ENCODE measurements around the gene ADAD2. TPM values are rescaled to one million over a fixed set of nuclear protein-coding genes. Genes with fewer than 3 reads are reported as not detected.
A peak's percentile ranks its signal among the peaks of the same experiment; 100 is the strongest.
"Not testable (repeated sequence)": the region's sequence is repeated elsewhere in the genome, so short reads cannot be mapped to it uniquely, and the experiment has no call there.

Gene ADAD2
- total RNA-seq, 1 donor from 2014 or later = 0.65 TPM

GRCh38 chr16:84214451-84215066 lies 23.6 kb downstream of the ADAD2 start:
- ATAC-seq (ENCODE audit: poor library complexity) = peak; percentile 70
- DNase-seq = no peak
- intact Hi-C loops (cut with DNase I) = no loop called here

DNA sequence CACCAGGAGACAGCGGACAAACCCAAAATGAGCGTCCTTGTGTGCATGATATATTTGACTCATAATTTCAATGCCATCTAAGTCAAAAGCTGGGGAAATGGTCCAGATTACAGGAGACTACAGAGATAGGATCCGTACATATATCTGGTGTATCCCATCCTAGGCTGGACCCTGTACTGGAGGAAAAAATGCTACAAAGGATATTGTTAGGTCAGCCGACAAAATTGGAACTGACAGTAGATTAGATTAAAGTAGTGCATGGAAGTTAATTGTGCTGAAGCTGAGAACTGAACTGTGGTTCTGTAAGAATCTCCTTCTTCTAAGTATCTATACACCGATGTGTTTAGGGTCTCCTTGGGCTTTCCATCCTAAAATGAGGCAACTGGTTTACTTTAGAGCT lies 24.6 kb downstream of the ADAD2 start:
- no peak for ATAC-seq (ENCODE audit: poor library complexity)
- intact Hi-C loops (cut with DNase I) = no loop called here

GRCh38 chr16:84216144-84216543 lies 25.2 kb downstream of the ADAD2 start:
- DNase-seq; ATAC-seq (ENCODE audit: poor library complexity); intact Hi-C loops (cut with DNase I): not testable (repeated sequence)

More for the DNA sequence above, 24.6 kb downstream of the ADAD2 start:
- DNase-seq = no peak

GRCh38 chr16:84218176-84218823 lies 27.3 kb downstream of the ADAD2 start:
- ATAC-seq (ENCODE audit: poor library complexity) (no peak), DNase-seq (no peak)
- intact Hi-C loops (cut with DNase I) = no loop called here

- no peak for ATAC-seq (ENCODE audit: poor library complexity)
- intact Hi-C loops (cut with DNase I) = no loop called here
- no peak for DNase-seq
Measured at GRCh38 chr16:84218956-84219355, 28.0 kb downstream of the ADAD2 start.

DNA sequence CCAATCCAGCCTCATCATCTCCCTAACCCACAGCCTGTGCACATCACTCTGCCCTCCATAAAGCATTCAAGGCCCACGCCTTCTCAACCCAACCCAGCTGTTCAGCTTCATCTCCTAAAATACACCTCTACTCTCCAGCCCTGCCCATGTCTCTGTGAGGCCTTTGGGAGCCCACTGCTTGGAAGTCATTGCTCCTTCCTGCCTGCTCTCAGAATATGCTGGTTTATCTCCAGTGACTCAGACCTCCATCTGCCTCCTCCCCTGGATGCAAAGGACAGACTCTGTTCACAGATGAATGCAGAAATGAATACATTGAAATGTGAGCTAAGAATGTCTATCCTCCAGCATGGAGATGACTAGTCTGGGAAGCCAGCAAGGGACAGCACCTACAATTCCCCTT lies 29.9 kb downstream of the ADAD2 start:
- no peak for ATAC-seq (ENCODE audit: poor library complexity)
- intact Hi-C loops (cut with DNase I) = no loop called here
- DNase-seq = no peak

- intact Hi-C loops (cut with DNase I) = no loop called here
- ATAC-seq (ENCODE audit: poor library complexity) (no peak), DNase-seq (no peak)
Measured at GRCh38 chr16:84223456-84223855, 32.5 kb downstream of the ADAD2 start.

- ATAC-seq (ENCODE audit: poor library complexity) (no peak), DNase-seq (no peak)
- intact Hi-C loops (cut with DNase I) = no loop called here
Measured at GRCh38 chr16:84224554-84224953, 33.6 kb downstream of the ADAD2 start.

GRCh38 chr16:84225126-84225525 lies 34.2 kb downstream of the ADAD2 start:
- ATAC-seq (ENCODE audit: poor library complexity) (no peak), DNase-seq (no peak)
- intact Hi-C loops (cut with DNase I) = no loop called here

DNA sequence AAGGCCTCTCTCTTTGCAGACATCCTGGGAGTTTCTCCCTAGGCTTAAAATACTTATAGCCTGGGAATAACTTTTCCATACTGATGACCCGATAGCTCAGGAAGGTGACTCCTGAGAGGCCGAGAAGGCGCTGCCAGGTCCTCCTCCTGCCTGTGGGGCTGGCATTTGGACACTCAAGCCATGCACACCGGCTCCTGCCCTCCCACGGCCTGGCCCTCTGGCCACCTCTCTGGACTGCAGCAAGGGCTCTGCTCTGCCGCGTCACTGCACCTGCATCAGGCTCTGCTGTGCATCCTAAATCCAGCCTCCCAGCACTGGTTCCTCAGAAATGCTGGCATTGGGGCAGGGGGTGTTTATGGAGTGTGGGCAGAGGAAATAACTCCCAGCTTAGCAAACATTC lies 34.6 kb downstream of the ADAD2 start:
- ATAC-seq (ENCODE audit: poor library complexity) (no peak), DNase-seq (no peak)
- intact Hi-C loops (cut with DNase I) = no loop called here

DNA sequence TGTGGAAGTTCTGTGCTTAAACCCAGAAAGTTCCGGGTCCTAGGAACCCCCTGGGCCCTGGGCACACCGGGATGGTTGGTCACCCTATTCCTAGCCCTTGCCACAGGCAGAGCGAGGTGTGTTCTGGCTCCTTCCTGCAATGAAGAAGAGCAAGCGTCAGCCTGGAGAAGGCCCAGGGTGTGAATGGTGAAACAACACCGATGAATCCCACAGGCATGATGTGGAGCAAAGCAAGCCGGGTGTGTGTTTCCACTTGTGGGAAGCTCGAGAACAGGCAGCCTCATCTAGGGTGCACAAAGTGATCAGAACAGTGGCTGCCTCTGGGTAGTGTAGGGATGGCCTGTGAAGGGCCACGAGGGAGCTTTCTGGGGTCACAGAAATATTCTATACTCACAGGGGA lies 35.1 kb downstream of the ADAD2 start:
- intact Hi-C loops (cut with DNase I) = no loop called here
- no peak for ATAC-seq (ENCODE audit: poor library complexity)
- DNase-seq = no peak

DNA sequence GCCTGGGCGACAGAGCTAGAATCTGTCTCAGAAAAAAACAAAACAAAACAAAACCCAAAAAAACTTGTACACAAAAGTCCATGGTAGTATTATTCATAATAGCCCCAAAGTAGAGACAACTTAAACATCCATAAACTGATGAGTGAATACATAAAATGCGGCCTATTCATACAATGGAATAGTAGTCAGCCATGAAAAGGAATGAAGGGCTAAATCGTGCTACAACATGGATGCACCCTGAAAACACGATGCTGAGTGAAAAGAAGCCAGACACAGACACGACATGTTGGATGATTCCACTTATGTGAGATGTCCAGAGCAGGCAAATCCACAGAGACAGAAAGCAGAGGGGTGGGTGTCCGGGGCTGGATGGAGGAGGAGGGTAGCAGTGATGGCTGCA lies 36.6 kb downstream of the ADAD2 start:
- ATAC-seq (ENCODE audit: poor library complexity) (no peak), DNase-seq (no peak)
- intact Hi-C loops (cut with DNase I) = no loop called here

GRCh38 chr16:84228256-84228838 lies 37.4 kb downstream of the ADAD2 start:
- ATAC-seq (ENCODE audit: poor library complexity) (peak; percentile 94), DNase-seq (peak; percentile 89)
- intact Hi-C loops (cut with DNase I) = no loop called here

GRCh38 chr16:84229471-84229870 lies 38.5 kb downstream of the ADAD2 start:
- intact Hi-C loops (cut with DNase I) = no loop called here
- DNase-seq (no peak), ATAC-seq (ENCODE audit: poor library complexity) (no peak)

DNA sequence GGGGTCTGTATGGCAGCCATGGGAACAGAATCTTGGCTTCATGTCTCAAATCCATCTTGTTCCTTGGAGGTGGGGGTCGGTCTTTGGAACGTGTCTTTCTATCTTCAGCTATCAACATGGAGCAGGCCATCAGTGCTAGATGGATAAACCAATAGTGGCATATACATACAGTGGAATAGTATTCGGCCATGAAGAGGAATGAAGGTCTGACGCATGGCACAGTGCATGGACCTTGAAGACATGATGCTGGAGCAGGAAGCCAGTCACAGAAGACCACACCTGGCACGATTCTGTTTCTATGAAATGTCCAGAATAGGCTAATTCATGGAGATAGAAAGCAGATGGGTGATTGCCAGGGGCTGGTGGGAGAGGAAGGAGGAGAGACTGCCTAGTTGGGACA lies 41.1 kb downstream of the ADAD2 start:
- DNase-seq (no peak), ATAC-seq (ENCODE audit: poor library complexity) (no peak)
- intact Hi-C loops (cut with DNase I) = no loop called here

DNA sequence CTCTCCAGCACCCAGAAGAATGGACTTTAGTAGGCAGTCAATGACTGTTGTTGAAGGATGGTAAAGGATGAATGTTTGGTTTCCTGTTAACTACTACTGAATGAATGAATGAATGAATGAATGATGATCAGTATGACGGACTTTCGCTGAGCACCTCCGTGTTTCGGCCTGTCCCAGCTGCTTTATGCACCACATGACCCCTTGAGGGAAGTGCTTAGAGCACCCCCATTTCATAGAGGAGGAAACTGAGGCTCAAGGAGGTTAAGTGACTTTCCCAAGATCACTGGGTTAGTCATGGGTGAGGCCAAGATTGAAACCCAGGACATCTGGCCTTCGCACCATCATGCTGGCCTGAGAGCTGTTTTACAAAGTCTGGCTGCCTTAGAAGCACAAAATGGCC lies 42.0 kb downstream of the ADAD2 start:
- ATAC-seq (ENCODE audit: poor library complexity) (no peak), DNase-seq (no peak)
- intact Hi-C loops (cut with DNase I) = no loop called here

DNA sequence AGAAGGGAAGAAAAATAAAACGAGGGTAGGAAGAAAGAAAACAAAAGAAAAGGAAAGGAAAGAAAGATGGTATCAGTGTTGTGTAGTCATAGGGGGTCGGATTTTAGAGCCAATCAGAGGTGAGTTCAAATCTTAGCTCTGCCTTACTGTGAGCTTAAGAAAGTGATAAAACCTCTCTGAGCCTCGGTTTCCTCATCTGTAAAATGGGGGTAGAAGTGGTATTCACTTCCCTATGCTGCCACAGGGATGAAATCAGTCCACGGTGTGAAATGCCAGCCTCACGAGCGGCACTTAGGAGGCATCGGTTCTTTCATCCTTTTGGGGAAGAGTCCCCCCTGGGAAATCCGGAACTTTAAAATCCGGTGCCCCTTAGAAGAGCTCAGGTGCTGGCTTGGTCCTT lies 42.8 kb downstream of the ADAD2 start:
- intact Hi-C loops (cut with DNase I) = no loop called here
- no peak for ATAC-seq (ENCODE audit: poor library complexity)
- DNase-seq = no peak

GRCh38 chr16:84234321-84235241 lies 43.6 kb downstream of the ADAD2 start:
- ATAC-seq (ENCODE audit: poor library complexity) (peak; percentile 27), DNase-seq (no peak)
- intact Hi-C loops (cut with DNase I) = no loop called here

DNA sequence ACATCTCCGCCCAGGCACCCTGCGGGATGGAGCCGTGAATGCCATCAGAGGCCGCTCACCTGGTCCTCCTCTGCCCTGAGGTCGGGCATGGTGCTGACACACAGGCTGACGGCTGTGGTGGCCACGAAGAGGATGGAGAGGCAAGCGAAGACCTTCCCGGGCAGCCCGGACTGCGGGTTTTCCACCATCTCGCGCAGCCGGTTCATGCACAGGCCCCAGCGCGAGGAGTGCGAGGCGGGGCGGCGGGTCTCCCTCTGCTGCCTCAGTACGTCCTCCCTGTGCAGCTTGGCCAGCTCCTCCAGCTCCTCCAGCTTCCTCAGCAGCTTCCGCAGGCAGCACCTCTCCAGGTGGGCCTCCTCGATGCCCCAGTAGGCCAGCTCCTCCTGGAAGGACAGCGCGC lies 45.7 kb downstream of the ADAD2 start:
- DNase-seq (no peak), ATAC-seq (ENCODE audit: poor library complexity) (no peak)
- intact Hi-C loops (cut with DNase I) = no loop called here

Measured in Right ventricle myocardium superior (tissue), 1 donor.